IPS-18c (cell line): ENCODE data around the gene NTNG1.

Experiments
- H3K4me3 ChIP-seq: 2 replicates; pipeline ENCODE4 v1.7.0; 2013; ENCODE audit warnings: low read depth, mild to moderate bottlenecking, low read length, moderate library complexity; ENCODE audit not compliant: insufficient read depth
- H3K9me3 ChIP-seq: one replicate; pipeline ENCODE4 v1.6.1; 2013; ENCODE audit warnings: mild to moderate bottlenecking, low read length, moderate library complexity; ENCODE audit not compliant: control insufficient read depth, insufficient read depth

The NTNG1 gene

GRCh38 chr1:107267489-107267888 lies 126.7 kb downstream of the NTNG1 start:
- Histone ChIP-seq H3K9me3 (no peaks in the 10 kb centered on the region), H3K4me3 (no peak overlapping the region)

GRCh38 chr1:107272321-107272720 lies 131.5 kb downstream of the NTNG1 start:
- Histone ChIP-seq H3K4me3 (no peak overlapping the region), H3K9me3 (no peaks in the 10 kb centered on the region)

GRCh38 chr1:107273515-107273914 lies 132.7 kb downstream of the NTNG1 start:
- H3K4me3 ChIP-seq, result no peak overlapping the region

GRCh38 chr1:107274227-107274626 lies 133.4 kb downstream of the NTNG1 start:
- no peak overlapping the region for H3K4me3 ChIP-seq
- H3K9me3 ChIP-seq, result no peaks in the 10 kb centered on the region

More at GRCh38 chr1:107273515-107273914, 132.7 kb downstream of the NTNG1 start:
- no peaks in the 10 kb centered on the region for H3K9me3 ChIP-seq

- Histone ChIP-seq H3K4me3 (no peak overlapping the region), H3K9me3 (no peaks in the 10 kb centered on the region)
Observed at GRCh38 chr1:107276247-107276646, 135.4 kb downstream of the NTNG1 start.

- no peaks in the 10 kb centered on the region for H3K9me3 ChIP-seq
- no peak overlapping the region for H3K4me3 ChIP-seq
Observed at GRCh38 chr1:107277022-107277421, 136.2 kb downstream of the NTNG1 start.

- Histone ChIP-seq H3K9me3 (no peaks in the 10 kb centered on the region), H3K4me3 (no peak overlapping the region)
Observed at GRCh38 chr1:107286125-107286524, 145.3 kb downstream of the NTNG1 start.

- Histone ChIP-seq H3K4me3 (no peak overlapping the region), H3K9me3 (no peaks in the 10 kb centered on the region)
Observed at GRCh38 chr1:107291987-107292386, 151.1 kb downstream of the NTNG1 start.

GRCh38 chr1:107293901-107294613 lies 153.2 kb downstream of the NTNG1 start:
- H3K9me3 ChIP-seq, result no peaks in the 10 kb centered on the region
- H3K4me3 ChIP-seq, result no peak overlapping the region

GRCh38 chr1:107294686-107295085 lies 153.8 kb downstream of the NTNG1 start:
- H3K9me3 ChIP-seq, result no peaks in the 10 kb centered on the region
- no peak overlapping the region for H3K4me3 ChIP-seq

GRCh38 chr1:107297681-107298080 lies 156.8 kb downstream of the NTNG1 start:
- no peaks in the 10 kb centered on the region for H3K9me3 ChIP-seq
- H3K4me3 ChIP-seq, result no peak overlapping the region

GRCh38 chr1:107298526-107298925 lies 157.7 kb downstream of the NTNG1 start:
- no peak overlapping the region for H3K4me3 ChIP-seq

GRCh38 chr1:107299521-107299920 lies 158.7 kb downstream of the NTNG1 start:
- H3K4me3 ChIP-seq, result no peak overlapping the region

More at GRCh38 chr1:107298526-107298925, 157.7 kb downstream of the NTNG1 start:
- no peaks in the 10 kb centered on the region for H3K9me3 ChIP-seq

GRCh38 chr1:107309962-107310361 lies 169.1 kb downstream of the NTNG1 start:
- Histone ChIP-seq H3K4me3 (no peak overlapping the region), H3K9me3 (no peaks in the 10 kb centered on the region)

More at GRCh38 chr1:107299521-107299920, 158.7 kb downstream of the NTNG1 start:
- no peaks in the 10 kb centered on the region for H3K9me3 ChIP-seq

GRCh38 chr1:107315652-107316051 lies 174.8 kb downstream of the NTNG1 start:
- H3K4me3 ChIP-seq, result no peak overlapping the region
- no peaks in the 10 kb centered on the region for H3K9me3 ChIP-seq

GRCh38 chr1:107318932-107319331 lies 178.1 kb downstream of the NTNG1 start:
- Histone ChIP-seq H3K4me3 (no peak overlapping the region), H3K9me3 (no peaks in the 10 kb centered on the region)

- Histone ChIP-seq H3K4me3 (no peak overlapping the region), H3K9me3 (no peaks in the 10 kb centered on the region)
Observed at GRCh38 chr1:107323784-107324183, 182.9 kb downstream of the NTNG1 start.

GRCh38 chr1:107326824-107327445 lies 186.1 kb downstream of the NTNG1 start:
- Histone ChIP-seq H3K4me3 (no peak overlapping the region), H3K9me3 (no peaks in the 10 kb centered on the region)
